A673 (cell line): Measurements from ENCODE around the gene FMN2.

ENCODE experiments used
- CTCF ChIP-seq: fragments of 300-800, 200-600 bp; sonication (generic); conservative IDR thresholded peaks from 2 replicates; pipeline ENCODE4 v1.5.1; 2017; ENCODE audit warnings: low read depth, mild to moderate bottlenecking, antibody characterized with exemption, low read length, moderate library complexity, mixed read lengths
- EZH2 ChIP-seq: fragments of 200-600 bp; sonication (generic); IDR thresholded peaks from 2 replicates; pipeline ENCODE4 v1.6.1; 2017; ENCODE audit warnings: borderline replicate concordance, low read depth, mild to moderate bottlenecking, mixed read lengths, antibody characterized with exemption, low read length; ENCODE audit not compliant: poor library complexity, severe bottlenecking

- no peak for TF ChIP-seq CTCF
- TF ChIP-seq EZH2 = no peak
Measured at GRCh38 chr1:240516069-240516468, 424.4 kb downstream of the FMN2 start.
